HCT116 (cell line): ENCODE measurements around the gene FGGY. TPM values are rescaled to one million over a fixed set of nuclear protein-coding genes. Genes with fewer than 3 reads are reported as not detected.

Source experiments
- ATAC-seq: fragments of 200-7000 bp; cut with Tn5 transposase; 2 replicates; pipeline ENCODE4 v1.9.1; 2020; ENCODE audit warnings: mild to moderate bottlenecking, moderate library complexity
- BruUV-seq: library from RNA; stranded (reverse); fragments of 400-500 nt; replicated peaks from 2 replicates; lab custom pipeline; 2021; lab: Mats Ljungman, UMichigan
- CTCF ChIA-PET: fragments of 300-600 bp; sonication (Branson Sonifier 250); formaldehyde crosslinking; loops from one replicate; lab custom pipeline; 2021; ENCODE audit warnings: antibody characterized with exemption; lab: Charles Lee
- POLR2A ChIA-PET: fragments of 300-600, 350-600 bp; sonication (Branson Sonifier 250); formaldehyde crosslinking; loops from one replicate; lab custom pipeline; 2021; ENCODE audit warnings: antibody characterized with exemption; lab: Charles Lee
- RAD21 ChIA-PET, 2 experiments: fragments of 300-600 bp; sonication (Branson Sonifier 250); formaldehyde crosslinking; loops; one replicate each; lab custom pipeline; 2023; ENCODE audit warnings: low total read pairs in 2 of 2; ENCODE audit not compliant: uncharacterized antibody in 2 of 2, unreplicated experiment in 2 of 2, low non-redundant PET in 1 of 2; lab: Charles Lee
- DNase-seq: peaks from one replicate; pipeline ENCODE4 v3.0.0-alpha.2; 2010; ENCODE audit warnings: low read depth, low spot score
- H2AFZ ChIP-seq: fragments of 200-600 bp; shearing (Covaris generic), sonication (generic); 2 replicates; pipeline ENCODE4 v1.6.1; 2017; ENCODE audit warnings: low read depth, mixed run types, mixed read lengths, antibody characterized with exemption, low read length; ENCODE audit not compliant: poor library complexity, severe bottlenecking
- H3K27ac ChIP-seq: 2 replicates; pipeline ENCODE4 v1.5.1; 2012; ENCODE audit warnings: low read depth, low read length
- H3K27me3 ChIP-seq: fragments of 200-600 bp; sonication (generic); 2 replicates; pipeline ENCODE4 v1.6.1; 2016; ENCODE audit warnings: mixed run types, low read length, mixed read lengths; ENCODE audit not compliant: insufficient read depth
- H3K36me3 ChIP-seq, 2 experiments: fragments of 200-500 bp in 1 of 2; fragments of 200-600 bp in 1 of 2; sonication (Bioruptor generic) in 1 of 2; sonication (generic) in 1 of 2; 2 replicates each; pipeline versions ENCODE4 v1.5.1 to v1.6.1; 2014 to 2016; ENCODE audit warnings: low read length in 2 of 2, inconsistent platforms in 1 of 2, mixed read lengths in 1 of 2, mixed run types in 1 of 2; ENCODE audit not compliant: insufficient read depth in 2 of 2, control insufficient read depth in 1 of 2
- H3K4me1 ChIP-seq, 2 experiments: fragments of 200-600 bp in 1 of 2; sonication (generic) in 1 of 2; 2 replicates each; pipeline versions ENCODE4 v1.5.1 to v1.6.1; 2012 to 2017; ENCODE audit warnings: low read length in 2 of 2, inconsistent platforms in 1 of 2, mild to moderate bottlenecking in 1 of 2, mixed read lengths in 1 of 2, mixed run types in 1 of 2, moderate library complexity in 1 of 2; ENCODE audit not compliant: insufficient read depth in 2 of 2, control insufficient read depth in 1 of 2
- H3K4me2 ChIP-seq: fragments of 200-600 bp; sonication (generic); 2 replicates; pipeline ENCODE4 v1.6.1; 2017; ENCODE audit warnings: mixed run types, low read length, mixed read lengths
- H3K4me3 ChIP-seq, 2 experiments: fragments of 200-600 bp in 1 of 2; sonication (generic) in 1 of 2; replicated peaks in 1 of 2; 2 replicates each; pipeline ENCODE4 v1.5.1; 2011 to 2016; ENCODE audit warnings: low read length in 2 of 2, control low read depth in 1 of 2, low read depth in 1 of 2, mild to moderate bottlenecking in 1 of 2, mixed read lengths in 1 of 2, mixed run types in 1 of 2
- H3K79me2 ChIP-seq: fragments of 200-600 bp; sonication (generic); 2 replicates; pipeline ENCODE4 v1.6.1; 2017; ENCODE audit warnings: mild to moderate bottlenecking, mixed run types, low read length, moderate library complexity, mixed read lengths; ENCODE audit not compliant: insufficient read depth
- H3K9ac ChIP-seq: fragments of 200-600 bp; sonication (generic); 2 replicates; pipeline ENCODE4 v1.6.1; 2016; ENCODE audit warnings: low read length, mixed read lengths
- H3K9me2 ChIP-seq: fragments of 200-600 bp; sonication (generic), shearing (Covaris generic); 2 replicates; pipeline ENCODE4 v1.6.1; 2017; ENCODE audit warnings: mixed run types, mild to moderate bottlenecking, moderate library complexity; ENCODE audit not compliant: insufficient read depth
- H3K9me3 ChIP-seq, 2 experiments: fragments of 200-500 bp in 1 of 2; fragments of 200-600 bp in 1 of 2; sonication (Bioruptor generic) in 1 of 2; sonication (generic) in 1 of 2; 2 replicates each; pipeline ENCODE4 v1.6.1; 2014 to 2017; ENCODE audit warnings: low read length in 2 of 2, mixed read lengths in 2 of 2, inconsistent platforms in 1 of 2, low read depth in 1 of 2, mild to moderate bottlenecking in 1 of 2, mixed run types in 1 of 2, moderate library complexity in 1 of 2; ENCODE audit not compliant: control insufficient read depth in 1 of 2, insufficient read depth in 1 of 2
- H4K20me1 ChIP-seq: fragments of 200-600 bp; sonication (generic), shearing (Covaris generic); 2 replicates; pipeline ENCODE4 v1.6.1; 2017; ENCODE audit warnings: mixed run types, mild to moderate bottlenecking, moderate library complexity; ENCODE audit not compliant: insufficient read depth
- CBX3 ChIP-seq: IDR thresholded peaks from 2 replicates; pipeline ENCODE4 v1.6.1; 2012; ENCODE audit warnings: low read depth
- CEBPB ChIP-seq: IDR thresholded peaks from 2 replicates; pipeline ENCODE4 v1.6.1; 2012; ENCODE audit warnings: low read depth
- EGR1 ChIP-seq: IDR thresholded peaks from 2 replicates; pipeline ENCODE4 v1.6.1; 2012; ENCODE audit warnings: low read depth
- EZH2 ChIP-seq: fragments of 200-600 bp; sonication (generic); IDR thresholded peaks from 2 replicates; pipeline ENCODE4 v1.6.1; 2017; ENCODE audit warnings: antibody characterized with exemption, mixed run types
- FOSL1 ChIP-seq: IDR thresholded peaks from 2 replicates; pipeline ENCODE4 v1.6.1; 2012; ENCODE audit warnings: low read depth
- JUND ChIP-seq: IDR thresholded peaks from 2 replicates; pipeline ENCODE4 v1.6.1; 2012
- POLR2A ChIP-seq: IDR thresholded peaks from 2 replicates; pipeline ENCODE4 v1.7.0; 2011; ENCODE audit warnings: borderline replicate concordance; ENCODE audit not compliant: insufficient read depth, insufficient read length; ENCODE audit errors: extremely low read depth
- POLR2AphosphoS5 ChIP-seq: IDR thresholded peaks from 2 replicates; pipeline ENCODE4 v1.6.1; 2011; ENCODE audit warnings: mild to moderate bottlenecking, low read depth, low read length, moderate library complexity
- SP1 ChIP-seq: IDR thresholded peaks from 2 replicates; pipeline ENCODE4 v1.6.1; 2012; ENCODE audit warnings: low read depth
- TCF7L2 ChIP-seq: IDR thresholded peaks from 2 replicates; pipeline ENCODE4 v1.7.0; 2011; ENCODE audit warnings: borderline replicate concordance, inconsistent platforms; ENCODE audit not compliant: insufficient read depth, insufficient read length; ENCODE audit errors: extremely low read depth
- YY1 ChIP-seq: IDR thresholded peaks from 2 replicates; pipeline ENCODE4 v1.6.1; 2011; ENCODE audit warnings: low read length, low read depth, moderate library complexity, mild to moderate bottlenecking; ENCODE audit not compliant: insufficient replicate concordance; ENCODE audit errors: extremely low read depth
- intact Hi-C: fragments of 100-400 bp; cut with micrococcal nuclease; formaldehyde crosslinking; loops from 2 replicates; pipeline ENCODE4 v1.10.0; 2022
- total RNA-seq: library from RNA; stranded (reverse); gene quantifications from one replicate; pipeline ENCODE4 v1.2.1, GENCODE V29; 2021; ENCODE audit not compliant: unreplicated experiment
- TF ChIP-seq, protein P1 (sequence below): IDR thresholded peaks from 2 replicates; pipeline ENCODE4 v1.6.1; 2012
- TF ChIP-seq, protein P2 (sequence below): IDR thresholded peaks from 2 replicates; pipeline ENCODE4 v1.6.1; 2012
- TF ChIP-seq, protein P3 (sequence below): IDR thresholded peaks from 2 replicates; pipeline ENCODE4 v1.6.1; 2011; ENCODE audit warnings: mild to moderate bottlenecking, low read length, moderate library complexity; ENCODE audit not compliant: insufficient replicate concordance; ENCODE audit errors: extremely low read depth

The FGGY gene
- total RNA-seq, 1 experiment from 2014 or later, result 10.6 TPM

DNA sequence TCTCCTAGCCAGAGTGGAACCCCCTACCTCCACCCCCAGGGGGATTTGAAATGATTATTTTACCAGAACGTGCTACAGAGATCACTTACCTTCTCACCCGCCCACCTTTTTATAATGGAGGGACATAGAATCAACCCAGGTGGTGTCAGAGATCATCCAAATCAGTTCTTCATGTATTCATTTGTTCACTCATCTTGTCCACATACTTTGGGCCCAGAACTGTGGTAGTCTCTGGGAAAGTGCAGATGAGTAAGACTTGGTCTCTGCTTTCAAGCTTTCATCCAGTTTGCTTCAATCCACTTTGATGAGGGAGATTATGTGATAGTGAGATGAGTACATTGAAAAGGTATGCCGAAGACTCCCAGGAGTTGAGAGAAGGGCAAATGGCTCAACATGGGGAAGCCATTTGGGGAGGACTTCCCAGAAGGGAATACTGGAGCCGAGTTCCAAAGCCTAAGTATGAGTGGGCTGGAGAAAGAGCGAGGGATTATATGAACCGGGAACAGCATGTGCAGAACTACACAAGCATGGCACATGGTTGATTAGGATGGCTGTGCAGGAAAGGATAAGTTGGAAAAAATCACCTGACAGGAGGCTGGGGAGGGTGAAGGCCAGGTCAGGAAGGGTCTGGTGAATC lies 1.9 kb downstream of the FGGY start:
- TF ChIP-seq YY1, result peak; percentile 64
- peak; percentile 54; the same call in 1 of the 2 replicates for TF ChIP-seq JUND
- no peak; the same call in 1 of the 2 replicates for TF ChIP-seq POLR2AphosphoS5
- no peak for TF ChIP-seq CEBPB
- TF ChIP-seq TCF7L2, result peak; percentile 41
- TF ChIP-seq CBX3, result 0 out of 2 replicates have a peak, but pooled peaks have one; percentile 59
- TF ChIP-seq, protein P1, sequence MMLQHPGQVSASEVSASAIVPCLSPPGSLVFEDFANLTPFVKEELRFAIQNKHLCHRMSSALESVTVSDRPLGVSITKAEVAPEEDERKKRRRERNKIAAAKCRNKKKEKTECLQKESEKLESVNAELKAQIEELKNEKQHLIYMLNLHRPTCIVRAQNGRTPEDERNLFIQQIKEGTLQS, result no peak
- TF ChIP-seq EZH2, result no peak
- 0 out of 2 replicates have a peak, but pooled peaks have one; percentile 13 for TF ChIP-seq EGR1
- no peak for TF ChIP-seq POLR2A
- peak; percentile 59 for TF ChIP-seq FOSL1
- TF ChIP-seq SP1, result peak; percentile 62
- TF ChIP-seq, protein P2, sequence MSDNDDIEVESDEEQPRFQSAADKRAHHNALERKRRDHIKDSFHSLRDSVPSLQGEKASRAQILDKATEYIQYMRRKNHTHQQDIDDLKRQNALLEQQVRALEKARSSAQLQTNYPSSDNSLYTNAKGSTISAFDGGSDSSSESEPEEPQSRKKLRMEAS, result peak; percentile 58
- TF ChIP-seq, protein P3, sequence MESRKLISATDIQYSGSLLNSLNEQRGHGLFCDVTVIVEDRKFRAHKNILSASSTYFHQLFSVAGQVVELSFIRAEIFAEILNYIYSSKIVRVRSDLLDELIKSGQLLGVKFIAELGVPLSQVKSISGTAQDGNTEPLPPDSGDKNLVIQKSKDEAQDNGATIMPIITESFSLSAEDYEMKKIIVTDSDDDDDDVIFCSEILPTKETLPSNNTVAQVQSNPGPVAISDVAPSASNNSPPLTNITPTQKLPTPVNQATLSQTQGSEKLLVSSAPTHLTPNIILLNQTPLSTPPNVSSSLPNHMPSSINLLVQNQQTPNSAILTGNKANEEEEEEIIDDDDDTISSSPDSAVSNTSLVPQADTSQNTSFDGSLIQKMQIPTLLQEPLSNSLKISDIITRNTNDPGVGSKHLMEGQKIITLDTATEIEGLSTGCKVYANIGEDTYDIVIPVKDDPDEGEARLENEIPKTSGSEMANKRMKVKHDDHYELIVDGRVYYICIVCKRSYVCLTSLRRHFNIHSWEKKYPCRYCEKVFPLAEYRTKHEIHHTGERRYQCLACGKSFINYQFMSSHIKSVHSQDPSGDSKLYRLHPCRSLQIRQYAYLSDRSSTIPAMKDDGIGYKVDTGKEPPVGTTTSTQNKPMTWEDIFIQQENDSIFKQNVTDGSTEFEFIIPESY, result no peak
- Histone ChIP-seq H3K9me2 (no peaks in the 10 kb centered on the region), H3K27ac (peak overlapping the region; percentile 85), H3K79me2 (no peaks in the 10 kb centered on the region), H3K4me1 (peaks cover 23 to 48% of the 10 kb centered on the region in 2 experiments), H3K27me3 (no peaks in the 10 kb centered on the region), H2AFZ (no peak overlapping the region), H3K9me3 (no peaks in the 10 kb centered on the region), H3K9ac (peak overlapping the region; percentile 74), H3K4me2 (peak overlapping the region; percentile 74), H3K36me3 (no peaks in the 10 kb centered on the region), H3K4me3 (peak overlapping the region in 1 of 2 experiments; percentile 1; a peak in 2 of 4 replicates), H4K20me1 (no peaks in the 10 kb centered on the region)
- no TSS peak for BruUV-seq
- ChIA-PET POLR2A (no interaction called here), CTCF (no interaction called here), RAD21 (no interaction called here)
- intact Hi-C loops, result loop anchor here (5.0 to 10.0 kb wide), 7 partner anchors 144 to 557 kb away; no protein-coding TSS in a partner anchor
- DNase-seq (peak; percentile 77), ATAC-seq (peak; percentile 3; the same call in 1 of the 2 replicates)
